OCI-LY7 (cell line): ENCODE data around the gene NCOA7. TPM values are rescaled to one million over a fixed set of nuclear protein-coding genes. Genes with fewer than 3 reads are reported as not detected.

Experiments used
- BruUV-seq: library from RNA; stranded (reverse); fragments of 400-500 nt; replicated peaks from 2 replicates; lab custom pipeline; 2021; lab: Mats Ljungman, UMichigan
- CTCF ChIA-PET: fragments of 300-600 bp; sonication (Branson Sonifier 250); formaldehyde crosslinking; loops from one replicate; lab custom pipeline; 2022; ENCODE audit warnings: antibody characterized with exemption; ENCODE audit not compliant: unreplicated experiment; lab: Charles Lee
- POLR2A ChIA-PET: fragments of 300-600 bp; sonication (Branson Sonifier 250); formaldehyde crosslinking; loops from one replicate; lab custom pipeline; 2022; ENCODE audit warnings: antibody characterized with exemption; lab: Charles Lee
- DNase-seq: peaks from one replicate; pipeline ENCODE4 v3.0.0-alpha.2; 2015; ENCODE audit warnings: low spot score
- H2AFZ ChIP-seq: fragments of 200-600 bp; sonication (generic), shearing (Covaris generic); 2 replicates; pipeline ENCODE4 v1.6.1; 2014; ENCODE audit warnings: mild to moderate bottlenecking, antibody characterized with exemption, low read length, moderate library complexity
- H3K27ac ChIP-seq: fragments of 200-600 bp; sonication (generic); 2 replicates; pipeline ENCODE4 v1.5.1; 2014; ENCODE audit warnings: mixed run types, low read depth, mild to moderate bottlenecking, moderate library complexity, low read length, inconsistent platforms; ENCODE audit not compliant: poor library complexity, severe bottlenecking
- H3K36me3 ChIP-seq: fragments of 200-600 bp; sonication (generic); 2 replicates; pipeline ENCODE4 v1.6.1; 2014; ENCODE audit warnings: mild to moderate bottlenecking, antibody characterized with exemption, low read length, moderate library complexity, mixed read lengths; ENCODE audit not compliant: insufficient read depth
- H3K4me1 ChIP-seq: fragments of 200-600 bp; sonication (generic); 2 replicates; pipeline ENCODE4 v1.5.1; 2014; ENCODE audit warnings: mild to moderate bottlenecking, low read length; ENCODE audit not compliant: insufficient read depth, poor library complexity, severe bottlenecking
- H3K4me2 ChIP-seq: fragments of 200-600 bp; sonication (generic); 2 replicates; pipeline ENCODE4 v1.6.1; 2014; ENCODE audit warnings: mild to moderate bottlenecking, low read length
- H3K4me3 ChIP-seq: fragments of 200-600 bp; sonication (generic); 2 replicates; pipeline ENCODE4 v1.5.1; 2014; ENCODE audit warnings: mild to moderate bottlenecking, low read depth, low read length; ENCODE audit not compliant: poor library complexity, severe bottlenecking
- H3K79me2 ChIP-seq: fragments of 200-600 bp; sonication (generic); 2 replicates; pipeline ENCODE4 v1.6.1; 2016; ENCODE audit warnings: low read depth, mild to moderate bottlenecking, low read length, moderate library complexity, mixed read lengths; ENCODE audit not compliant: insufficient read depth
- H3K9me2 ChIP-seq: fragments of 200-600 bp; sonication (generic); 2 replicates; pipeline ENCODE4 v1.6.1; 2016; ENCODE audit warnings: mild to moderate bottlenecking, low read length, mixed read lengths; ENCODE audit not compliant: insufficient read depth
- H3K9me3 ChIP-seq: fragments of 200-600 bp; sonication (generic); 2 replicates; pipeline ENCODE4 v1.6.1; 2014; ENCODE audit warnings: mild to moderate bottlenecking, mixed run types, low read length, mixed read lengths
- H4K20me1 ChIP-seq: fragments of 200-600 bp; sonication (generic); 2 replicates; pipeline ENCODE4 v1.6.1; 2014; ENCODE audit warnings: mild to moderate bottlenecking, antibody characterized with exemption, low read length, moderate library complexity, mixed read lengths; ENCODE audit not compliant: insufficient read depth
- EZH2phosphoT487 ChIP-seq: fragments of 200-600 bp; sonication (generic); IDR thresholded peaks from 2 replicates; pipeline ENCODE4 v1.6.1; 2018; ENCODE audit warnings: low read depth, borderline replicate concordance, mild to moderate bottlenecking, mixed run types, antibody characterized with exemption, low read length, moderate library complexity, mixed read lengths
- intact Hi-C: fragments of 100-400 bp; cut with micrococcal nuclease; formaldehyde crosslinking; loops from one replicate; pipeline ENCODE4 v1.10.0; 2022; ENCODE audit not compliant: unreplicated experiment
- total RNA-seq, 2 experiments: library from RNA; depleted of rRNA in 1 of 2; stranded (reverse); fragments of >200 nt in 1 of 2; shearing (Covaris generic) in 1 of 2; gene quantifications; 2 replicates each; pipeline ENCODE4 v1.2.3, GENCODE V29; 2014 to 2022
- TF ChIP-seq, protein P1 (sequence below): fragments of 200-600 bp; sonication (generic); conservative IDR thresholded peaks from 2 replicates; pipeline ENCODE4 v1.5.1; 2014; ENCODE audit warnings: mild to moderate bottlenecking, antibody characterized with exemption, low read length, moderate library complexity, mixed read lengths

NCOA7 gene
- total RNA-seq, 2 experiments from 2014 or later: 14.8 to 52.2 TPM

DNA sequence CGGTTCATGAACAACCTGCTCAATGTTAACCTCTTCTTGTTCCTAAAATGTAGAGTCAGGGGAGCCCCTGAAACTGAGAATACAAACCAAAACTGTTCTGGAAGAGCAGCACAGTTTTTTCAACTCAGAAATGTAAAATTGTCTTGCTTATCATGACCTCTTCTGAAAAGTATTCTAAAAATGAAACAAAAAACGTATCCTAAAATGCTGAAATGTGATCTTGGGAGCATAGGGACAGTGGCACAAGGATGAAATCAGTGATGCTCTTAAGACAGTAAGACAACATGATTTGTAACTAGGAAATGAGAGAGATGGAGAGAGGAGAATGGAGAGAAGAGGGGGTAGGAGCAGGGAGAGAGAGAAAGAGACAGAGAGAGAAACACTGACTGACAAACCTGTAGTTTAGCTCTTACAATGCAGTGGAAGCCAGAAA lies 27.5 kb downstream of the NCOA7 start:
- H3K4me3 ChIP-seq: no peak overlapping the region
- H2AFZ ChIP-seq: no peak overlapping the region
- H4K20me1 ChIP-seq: no peaks in the 10 kb centered on the region
- H3K4me2 ChIP-seq: peak overlapping the region; percentile 20; the same call in 1 of the 2 replicates
- H3K9me3 ChIP-seq: no peaks in the 10 kb centered on the region
- peaks cover 28% of the 10 kb centered on the region for H3K4me1 ChIP-seq
- TSS peak; percentile 2 for BruUV-seq
- no peaks in the 10 kb centered on the region for H3K9me2 ChIP-seq
- CTCF ChIA-PET: no interaction called here
- H3K27ac ChIP-seq: no peak overlapping the region
- no peak for TF ChIP-seq EZH2phosphoT487
- TF ChIP-seq, protein P1, sequence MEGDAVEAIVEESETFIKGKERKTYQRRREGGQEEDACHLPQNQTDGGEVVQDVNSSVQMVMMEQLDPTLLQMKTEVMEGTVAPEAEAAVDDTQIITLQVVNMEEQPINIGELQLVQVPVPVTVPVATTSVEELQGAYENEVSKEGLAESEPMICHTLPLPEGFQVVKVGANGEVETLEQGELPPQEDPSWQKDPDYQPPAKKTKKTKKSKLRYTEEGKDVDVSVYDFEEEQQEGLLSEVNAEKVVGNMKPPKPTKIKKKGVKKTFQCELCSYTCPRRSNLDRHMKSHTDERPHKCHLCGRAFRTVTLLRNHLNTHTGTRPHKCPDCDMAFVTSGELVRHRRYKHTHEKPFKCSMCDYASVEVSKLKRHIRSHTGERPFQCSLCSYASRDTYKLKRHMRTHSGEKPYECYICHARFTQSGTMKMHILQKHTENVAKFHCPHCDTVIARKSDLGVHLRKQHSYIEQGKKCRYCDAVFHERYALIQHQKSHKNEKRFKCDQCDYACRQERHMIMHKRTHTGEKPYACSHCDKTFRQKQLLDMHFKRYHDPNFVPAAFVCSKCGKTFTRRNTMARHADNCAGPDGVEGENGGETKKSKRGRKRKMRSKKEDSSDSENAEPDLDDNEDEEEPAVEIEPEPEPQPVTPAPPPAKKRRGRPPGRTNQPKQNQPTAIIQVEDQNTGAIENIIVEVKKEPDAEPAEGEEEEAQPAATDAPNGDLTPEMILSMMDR: no peak
- POLR2A ChIA-PET: interaction anchor here (0.6 to 1.0 kb wide), 5 partner anchors 8 to 29 kb away, joined by 3 to 7 read pairs (median 5); no protein-coding TSS in a partner anchor
- intact Hi-C loops: no loop called here
- H3K79me2 ChIP-seq: peaks cover 33% of the 10 kb centered on the region; the same call in 1 of the 2 replicates
- H3K36me3 ChIP-seq: peaks cover 86% of the 10 kb centered on the region
- DNase-seq: no peak

DNA sequence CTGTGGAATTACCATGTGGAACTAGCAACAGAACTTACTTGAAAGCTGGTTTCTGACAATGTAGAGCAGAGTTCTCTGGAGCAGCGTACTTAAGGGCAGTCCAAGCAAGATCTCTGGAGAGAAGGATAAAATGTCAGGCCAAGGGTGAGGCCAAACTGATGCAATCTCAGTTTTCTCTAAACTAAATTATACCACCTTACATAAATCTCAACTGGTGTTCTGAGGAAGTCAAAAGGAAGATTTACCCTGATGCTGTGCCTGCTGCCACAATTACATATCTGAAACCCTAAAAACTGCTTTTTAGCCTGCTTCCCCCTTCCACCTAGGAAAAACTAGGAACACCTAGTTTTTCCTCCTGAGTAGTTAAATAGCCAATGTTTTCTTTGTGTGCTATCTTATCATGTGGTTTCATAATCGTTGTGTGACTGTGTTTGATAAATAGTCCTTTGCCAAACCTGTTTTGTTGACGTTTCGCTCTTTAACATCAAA lies 28.1 kb downstream of the NCOA7 start:
- no TSS peak for BruUV-seq
- intact Hi-C loops: no loop called here
- ChIA-PET POLR2A (interaction anchor here (1.0 kb wide), 1 partner anchor 9 kb away, joined by 5 read pairs; no protein-coding TSS in a partner anchor), CTCF (no interaction called here)
- peaks cover 31% of the 10 kb centered on the region; the same call in 1 of the 2 replicates for H3K79me2 ChIP-seq
- peaks cover 86% of the 10 kb centered on the region for H3K36me3 ChIP-seq
- no peaks in the 10 kb centered on the region for H4K20me1 ChIP-seq
- H3K4me3 ChIP-seq: no peak overlapping the region
- no peak overlapping the region for H3K27ac ChIP-seq
- H3K4me2 ChIP-seq: no peak overlapping the region
- H2AFZ ChIP-seq: no peak overlapping the region
- no peaks in the 10 kb centered on the region for H3K9me2 ChIP-seq
- no peak for TF ChIP-seq EZH2phosphoT487
- TF ChIP-seq, protein P1: no peak
- peaks cover 28% of the 10 kb centered on the region for H3K4me1 ChIP-seq
- DNase-seq: no peak
- no peaks in the 10 kb centered on the region for H3K9me3 ChIP-seq
